Osteoblast (primary cell): ENCODE results near the gene POU2F2. TPM values are rescaled to one million over a fixed set of nuclear protein-coding genes. Genes with fewer than 3 reads are reported as not detected.
A peak's percentile ranks its signal among the peaks of the same experiment; 100 is the strongest.

Experiments used
- DNase-seq: peaks from one replicate; pipeline ENCODE4 v3.0.0; 2011; ENCODE audit warnings: low spot score, mixed read lengths; ENCODE audit not compliant: insufficient read length; ENCODE audit errors: missing footprints
- H2AFZ ChIP-seq: 2 replicates; pipeline ENCODE4 v1.6.0; 2011; ENCODE audit warnings: mild to moderate bottlenecking, low read length
- H3K27ac ChIP-seq: 2 replicates; pipeline ENCODE4 v1.5.1; 2011; ENCODE audit warnings: mild to moderate bottlenecking, low read depth, low read length, moderate library complexity
- H3K27me3 ChIP-seq: 2 replicates; pipeline ENCODE4 v1.6.0; 2012; ENCODE audit warnings: mild to moderate bottlenecking, control low read depth, inconsistent platforms, low read length, moderate library complexity; ENCODE audit not compliant: insufficient read depth
- H3K36me3 ChIP-seq: 2 replicates; pipeline ENCODE4 v1.5.1; 2011; ENCODE audit warnings: mild to moderate bottlenecking, low read length, control low read depth, moderate library complexity; ENCODE audit not compliant: insufficient read depth
- H3K4me1 ChIP-seq: 2 replicates; pipeline ENCODE4 v1.5.1; 2011; ENCODE audit warnings: mild to moderate bottlenecking, low read length, control low read depth, moderate library complexity; ENCODE audit not compliant: insufficient read depth
- H3K4me2 ChIP-seq: 2 replicates; pipeline ENCODE4 v1.6.0; 2011; ENCODE audit warnings: mild to moderate bottlenecking, low read length; ENCODE audit not compliant: insufficient read depth
- H3K4me3 ChIP-seq: fragments of 200-600 bp; sonication (generic); 3 replicates; pipeline ENCODE4 v1.5.1; 2012; ENCODE audit warnings: mild to moderate bottlenecking, low read length, inconsistent platforms; ENCODE audit not compliant: insufficient read depth
- H3K79me2 ChIP-seq: 2 replicates; pipeline ENCODE4 v1.6.0; 2012; ENCODE audit warnings: mild to moderate bottlenecking, low read length, control low read depth, inconsistent platforms; ENCODE audit not compliant: insufficient read depth
- H3K9me3 ChIP-seq: 2 replicates; pipeline ENCODE4 v1.5.1; 2011; ENCODE audit warnings: low read depth, low read length, control low read depth
- H4K20me1 ChIP-seq: 2 replicates; pipeline ENCODE4 v1.6.0; 2012; ENCODE audit warnings: mild to moderate bottlenecking, low read length, control low read depth; ENCODE audit not compliant: insufficient read depth
- total RNA-seq: library from RNA; depleted of rRNA; stranded (reverse); fragments of >200 nt; gene quantifications from 2 replicates; pipeline ENCODE4 v1.2.3, GENCODE V29; 2012
- TF ChIP-seq, protein P1 (sequence below): IDR thresholded peaks from 2 replicates; pipeline ENCODE4 v1.5.1; 2011; ENCODE audit warnings: mild to moderate bottlenecking, low read depth, low read length, moderate library complexity; ENCODE audit errors: extremely low read depth

Gene POU2F2
- total RNA-seq, 1 donor = under 0.01 TPM

DNA sequence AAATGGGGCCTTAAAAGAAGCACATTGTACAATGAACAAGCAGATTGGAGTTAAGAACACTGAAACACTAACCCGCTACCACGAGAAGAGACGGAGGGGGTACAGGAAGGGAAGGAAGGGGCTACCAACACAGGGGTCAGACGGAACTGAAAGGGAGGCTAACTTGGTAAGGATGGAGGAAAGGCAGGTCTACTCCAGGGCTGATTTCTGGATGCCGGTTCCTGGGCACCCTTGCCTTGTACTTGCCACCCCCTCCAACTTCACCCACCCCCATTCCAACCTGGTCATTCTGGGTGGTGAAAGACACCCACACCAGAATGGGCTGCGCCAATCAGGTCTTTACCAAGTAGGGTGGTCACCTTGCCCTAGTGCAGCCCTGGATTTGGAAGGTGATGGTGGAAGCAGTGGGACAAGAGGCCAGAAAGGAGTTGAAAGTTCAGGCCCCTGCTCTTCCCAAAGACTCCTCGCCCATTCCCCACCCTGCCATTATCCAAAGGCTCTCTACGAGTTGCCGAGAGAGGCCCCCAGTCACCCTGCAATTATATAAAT, 46.0 kb downstream of the POU2F2 start:
- peaks cover 10% of the 10 kb centered on the region for H3K36me3 ChIP-seq
- DNase-seq = peak; percentile 52
- H3K27me3 ChIP-seq = no peaks in the 10 kb centered on the region
- H3K4me3 ChIP-seq = no peak overlapping the region
- peaks cover 12% of the 10 kb centered on the region for H4K20me1 ChIP-seq
- H3K4me1 ChIP-seq = peaks cover 17% of the 10 kb centered on the region
- TF ChIP-seq, protein P1, sequence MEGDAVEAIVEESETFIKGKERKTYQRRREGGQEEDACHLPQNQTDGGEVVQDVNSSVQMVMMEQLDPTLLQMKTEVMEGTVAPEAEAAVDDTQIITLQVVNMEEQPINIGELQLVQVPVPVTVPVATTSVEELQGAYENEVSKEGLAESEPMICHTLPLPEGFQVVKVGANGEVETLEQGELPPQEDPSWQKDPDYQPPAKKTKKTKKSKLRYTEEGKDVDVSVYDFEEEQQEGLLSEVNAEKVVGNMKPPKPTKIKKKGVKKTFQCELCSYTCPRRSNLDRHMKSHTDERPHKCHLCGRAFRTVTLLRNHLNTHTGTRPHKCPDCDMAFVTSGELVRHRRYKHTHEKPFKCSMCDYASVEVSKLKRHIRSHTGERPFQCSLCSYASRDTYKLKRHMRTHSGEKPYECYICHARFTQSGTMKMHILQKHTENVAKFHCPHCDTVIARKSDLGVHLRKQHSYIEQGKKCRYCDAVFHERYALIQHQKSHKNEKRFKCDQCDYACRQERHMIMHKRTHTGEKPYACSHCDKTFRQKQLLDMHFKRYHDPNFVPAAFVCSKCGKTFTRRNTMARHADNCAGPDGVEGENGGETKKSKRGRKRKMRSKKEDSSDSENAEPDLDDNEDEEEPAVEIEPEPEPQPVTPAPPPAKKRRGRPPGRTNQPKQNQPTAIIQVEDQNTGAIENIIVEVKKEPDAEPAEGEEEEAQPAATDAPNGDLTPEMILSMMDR = no peak
- no peak overlapping the region for H2AFZ ChIP-seq
- no peak overlapping the region for H3K4me2 ChIP-seq
- peaks cover 12% of the 10 kb centered on the region for H3K79me2 ChIP-seq
- H3K9me3 ChIP-seq = no peaks in the 10 kb centered on the region
- no peak overlapping the region for H3K27ac ChIP-seq

DNA sequence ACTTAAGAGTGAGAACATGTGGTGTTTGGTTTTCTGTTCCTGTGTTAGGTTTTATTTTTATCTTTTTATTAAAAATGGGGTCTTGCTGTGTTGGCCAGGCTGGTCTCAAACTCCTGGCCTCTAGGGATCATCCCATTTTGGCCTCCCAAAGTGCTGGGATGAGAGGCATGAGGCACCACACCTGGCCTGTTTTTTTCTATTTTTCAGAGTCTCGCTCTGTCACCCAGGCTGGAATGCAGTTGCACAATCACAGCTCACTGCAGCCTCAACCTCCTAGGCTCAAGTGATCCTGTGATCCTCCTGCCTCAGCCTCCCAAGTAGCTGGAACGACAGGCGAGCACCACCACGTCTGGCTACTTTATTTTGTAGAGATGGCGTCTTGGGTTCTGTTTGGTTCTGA, 48.7 kb downstream of the POU2F2 start:
- DNase-seq = no peak
- Histone ChIP-seq H3K9me3 (no peaks in the 10 kb centered on the region), H4K20me1 (peaks cover 26% of the 10 kb centered on the region), H3K36me3 (peaks cover 38% of the 10 kb centered on the region), H3K79me2 (peaks cover 39% of the 10 kb centered on the region), H3K4me3 (no peak overlapping the region), H2AFZ (no peak overlapping the region), H3K4me1 (peaks cover 11% of the 10 kb centered on the region), H3K27ac (no peak overlapping the region), H3K27me3 (no peaks in the 10 kb centered on the region), H3K4me2 (no peak overlapping the region)
- TF ChIP-seq, protein P1 = no peak

DNA sequence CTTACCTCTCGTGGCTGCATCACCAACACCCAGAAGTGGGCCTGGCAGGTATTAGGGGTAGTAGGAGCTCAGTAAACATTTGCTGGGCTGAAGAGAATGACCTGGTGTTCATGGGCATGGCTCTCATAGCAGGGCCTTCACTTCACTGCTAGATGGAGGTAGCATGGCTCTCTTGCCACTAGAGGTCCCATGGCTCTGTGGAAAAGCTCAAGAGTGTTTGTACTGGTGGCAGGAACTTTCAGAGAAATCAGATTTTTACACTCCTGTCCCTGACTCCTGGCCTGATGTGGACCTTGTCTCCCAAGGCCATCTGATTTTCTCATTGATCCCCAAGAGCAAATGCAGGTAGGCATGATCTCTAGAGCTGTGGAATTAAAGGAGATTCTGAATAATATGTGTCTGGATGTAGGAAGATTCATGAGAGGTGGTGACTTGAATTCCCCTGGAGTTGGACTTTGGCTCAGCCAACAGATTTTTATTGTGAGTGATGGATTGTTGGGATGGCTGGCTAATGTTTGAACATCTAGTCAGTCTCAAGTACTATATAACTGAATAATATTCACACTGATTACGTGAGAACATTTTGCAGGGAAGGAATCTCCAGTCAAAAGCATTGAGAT, 50.6 kb downstream of the POU2F2 start:
- Histone ChIP-seq H3K79me2 (peaks cover 57% of the 10 kb centered on the region), H4K20me1 (peaks cover 42% of the 10 kb centered on the region), H3K4me2 (no peak overlapping the region), H3K27ac (no peak overlapping the region), H3K4me3 (no peak overlapping the region), H3K36me3 (peaks cover 42% of the 10 kb centered on the region), H3K4me1 (peaks cover 13% of the 10 kb centered on the region), H2AFZ (no peak overlapping the region), H3K9me3 (no peaks in the 10 kb centered on the region), H3K27me3 (no peaks in the 10 kb centered on the region)
- TF ChIP-seq, protein P1 = peak; percentile 73
- peak; percentile 91 for DNase-seq

GRCh38 chr19:42080764-42081375, 51.4 kb downstream of the POU2F2 start:
- no peak overlapping the region for H2AFZ ChIP-seq

More at GRCh38 chr19:42080764-42081375, 51.4 kb downstream of the POU2F2 start:
- DNase-seq = peak; percentile 23
- peaks cover 42% of the 10 kb centered on the region for H3K36me3 ChIP-seq
- no peak overlapping the region for H3K4me2 ChIP-seq
- no peaks in the 10 kb centered on the region for H3K27me3 ChIP-seq
- no peaks in the 10 kb centered on the region for H3K9me3 ChIP-seq
- H3K4me3 ChIP-seq = no peak overlapping the region
- H3K27ac ChIP-seq = no peak overlapping the region
- TF ChIP-seq, protein P1 = no peak
- peaks cover 45% of the 10 kb centered on the region for H4K20me1 ChIP-seq
- peaks cover 13% of the 10 kb centered on the region for H3K4me1 ChIP-seq
- H3K79me2 ChIP-seq = peaks cover 65% of the 10 kb centered on the region
